Activated T-cell treated with anti-CD3 and anti-CD28 coated beads, Interleukin-2, amount 50 U/mL, for 4 hours (primary cell): ENCODE data around the gene ZDHHC5. TPM values are rescaled to one million over a fixed set of nuclear protein-coding genes. Genes with fewer than 3 reads are reported as not detected.
A peak's percentile ranks its signal among the peaks of the same experiment; 100 is the strongest.

Experiments
- ATAC-seq, 2 donors: fragments of 200-7000 bp; cut with Tn5 transposase; one replicate each; pipeline ENCODE4 v1.10.0; 2021
- DNase-seq: peaks from one replicate; pipeline ENCODE4 v3.0.0-alpha.2; 2020
- H3K27me3 Mint-ChIP-seq: one replicate; pipeline ENCODE4 v1.8.0; 2021; ENCODE audit warnings: low read depth, mixed read lengths
- H3K36me3 Mint-ChIP-seq: one replicate; pipeline ENCODE4 v1.8.0; 2022; ENCODE audit warnings: mixed read lengths; ENCODE audit not compliant: insufficient read depth
- H3K4me1 Mint-ChIP-seq: one replicate; pipeline ENCODE4 v1.8.0; 2021; ENCODE audit warnings: low read depth, mixed read lengths
- H3K4me3 Mint-ChIP-seq: one replicate; pipeline ENCODE4 v1.8.0; 2021; ENCODE audit warnings: mild to moderate bottlenecking, moderate library complexity, mixed read lengths
- H3K9me3 Mint-ChIP-seq: one replicate; pipeline ENCODE4 v1.8.0; 2021; ENCODE audit warnings: mixed read lengths
- total RNA-seq, 3 donors: library from RNA; stranded (reverse); gene quantifications; one replicate each; pipeline ENCODE4 v1.2.1, GENCODE V29; 2021

The ZDHHC5 gene
- total RNA-seq, 3 donors from 2014 or later: 65.0 to 78.1 (median 73.8) TPM

GRCh38 chr11:57638005-57638781 is 29.7 kb upstream of the ZDHHC5 start:
- Mint-ChIP-seq H3K27me3 (peaks cover 30% of the 10 kb centered on the region), H3K36me3 (no peaks in the 10 kb centered on the region), H3K4me1 (peaks cover 9% of the 10 kb centered on the region), H3K4me3 (peak overlapping the region; percentile 83), H3K9me3 (no peaks in the 10 kb centered on the region)
- DNase-seq: no peak
- ATAC-seq: peak; percentile 55 to 60

GRCh38 chr11:57638811-57639320 is 29.0 kb upstream of the ZDHHC5 start:
- H3K27me3 Mint-ChIP-seq: peaks cover 34% of the 10 kb centered on the region
- H3K4me1 Mint-ChIP-seq: peaks cover 9% of the 10 kb centered on the region
- H3K9me3 Mint-ChIP-seq: no peaks in the 10 kb centered on the region
- H3K4me3 Mint-ChIP-seq: peak overlapping the region; percentile 83
- H3K36me3 Mint-ChIP-seq: no peaks in the 10 kb centered on the region
- peak; percentile 35 to 39 for ATAC-seq
- DNase-seq: no peak

GRCh38 chr11:57639321-57640067 is 28.4 kb upstream of the ZDHHC5 start:
- H3K9me3 Mint-ChIP-seq: no peaks in the 10 kb centered on the region
- H3K4me3 Mint-ChIP-seq: peak overlapping the region; percentile 83
- peaks cover 31% of the 10 kb centered on the region for H3K27me3 Mint-ChIP-seq
- H3K4me1 Mint-ChIP-seq: peaks cover 9% of the 10 kb centered on the region
- no peaks in the 10 kb centered on the region for H3K36me3 Mint-ChIP-seq
- DNase-seq: no peak
- peak in 1 of 2 donors; percentile 16 for ATAC-seq

GRCh38 chr11:57640068-57640800 is 27.7 kb upstream of the ZDHHC5 start:
- DNase-seq (no peak), ATAC-seq (no peak)
- Mint-ChIP-seq H3K27me3 (peaks cover 30% of the 10 kb centered on the region), H3K9me3 (no peaks in the 10 kb centered on the region), H3K4me1 (peaks cover 9% of the 10 kb centered on the region), H3K4me3 (peak overlapping the region; percentile 57), H3K36me3 (no peaks in the 10 kb centered on the region)

GRCh38 chr11:57641011-57641807 is 26.7 kb upstream of the ZDHHC5 start:
- ATAC-seq (no peak), DNase-seq (no peak)
- Mint-ChIP-seq H3K36me3 (no peaks in the 10 kb centered on the region), H3K4me3 (no peak overlapping the region), H3K9me3 (no peaks in the 10 kb centered on the region), H3K4me1 (peaks cover 11% of the 10 kb centered on the region), H3K27me3 (peaks cover 39% of the 10 kb centered on the region)

- no peaks in the 10 kb centered on the region for H3K36me3 Mint-ChIP-seq
- no peak for DNase-seq
- peaks cover 28% of the 10 kb centered on the region for H3K4me1 Mint-ChIP-seq
- no peak for ATAC-seq
- no peaks in the 10 kb centered on the region for H3K9me3 Mint-ChIP-seq
- H3K4me3 Mint-ChIP-seq: no peak overlapping the region
- peaks cover 45% of the 10 kb centered on the region for H3K27me3 Mint-ChIP-seq
Observed at GRCh38 chr11:57643802-57644201, 24.1 kb upstream of the ZDHHC5 start.

- H3K9me3 Mint-ChIP-seq: no peaks in the 10 kb centered on the region
- H3K27me3 Mint-ChIP-seq: peaks cover 51% of the 10 kb centered on the region
- peak; percentile 80 to 81 for ATAC-seq
- H3K36me3 Mint-ChIP-seq: no peaks in the 10 kb centered on the region
- peaks cover 37% of the 10 kb centered on the region for H3K4me1 Mint-ChIP-seq
- peak; percentile 88 for DNase-seq
- no peak overlapping the region for H3K4me3 Mint-ChIP-seq
Observed at GRCh38 chr11:57644748-57645688, 22.9 kb upstream of the ZDHHC5 start.

- Mint-ChIP-seq H3K27me3 (peaks cover 52% of the 10 kb centered on the region), H3K4me3 (no peak overlapping the region), H3K9me3 (no peaks in the 10 kb centered on the region), H3K36me3 (no peaks in the 10 kb centered on the region), H3K4me1 (peaks cover 42% of the 10 kb centered on the region)
- ATAC-seq (no peak), DNase-seq (no peak)
Observed at GRCh38 chr11:57645689-57646085, 22.2 kb upstream of the ZDHHC5 start.

- peaks cover 52% of the 10 kb centered on the region for H3K27me3 Mint-ChIP-seq
Observed at GRCh38 chr11:57646194-57646798, 21.6 kb upstream of the ZDHHC5 start.

GRCh38 chr11:57646799-57647303 is 21.1 kb upstream of the ZDHHC5 start:
- Mint-ChIP-seq H3K4me1 (peaks cover 43% of the 10 kb centered on the region), H3K4me3 (no peak overlapping the region), H3K27me3 (peaks cover 52% of the 10 kb centered on the region), H3K36me3 (no peaks in the 10 kb centered on the region), H3K9me3 (no peaks in the 10 kb centered on the region)
- ATAC-seq (no peak), DNase-seq (no peak)

More at GRCh38 chr11:57646194-57646798, 21.6 kb upstream of the ZDHHC5 start:
- no peaks in the 10 kb centered on the region for H3K36me3 Mint-ChIP-seq
- DNase-seq: no peak
- ATAC-seq: no peak
- H3K9me3 Mint-ChIP-seq: no peaks in the 10 kb centered on the region
- no peak overlapping the region for H3K4me3 Mint-ChIP-seq
- H3K4me1 Mint-ChIP-seq: peaks cover 43% of the 10 kb centered on the region

- Mint-ChIP-seq H3K9me3 (no peaks in the 10 kb centered on the region), H3K4me1 (peaks cover 43% of the 10 kb centered on the region), H3K4me3 (no peak overlapping the region), H3K27me3 (peaks cover 52% of the 10 kb centered on the region), H3K36me3 (no peaks in the 10 kb centered on the region)
- ATAC-seq: no peak
- no peak for DNase-seq
Observed at GRCh38 chr11:57647372-57647771, 20.5 kb upstream of the ZDHHC5 start.

GRCh38 chr11:57647960-57648800 is 19.7 kb upstream of the ZDHHC5 start:
- no peak for DNase-seq
- no peak for ATAC-seq
- peaks cover 47% of the 10 kb centered on the region for H3K4me1 Mint-ChIP-seq
- H3K9me3 Mint-ChIP-seq: no peaks in the 10 kb centered on the region
- H3K36me3 Mint-ChIP-seq: no peaks in the 10 kb centered on the region
- peaks cover 50% of the 10 kb centered on the region for H3K27me3 Mint-ChIP-seq
- H3K4me3 Mint-ChIP-seq: peak overlapping the region; percentile 79
